NCI-H128 (cell line): ENCODE data around the gene PRR13.
"Not testable (repeated sequence)": the region's sequence is repeated elsewhere in the genome, so short reads cannot be mapped to it uniquely, and the experiment has no call there.

Experiments
- DNase-seq: peaks from one replicate; lab custom pipeline; 2025; ENCODE audit not compliant: unreplicated experiment; lab: John Stamatoyannopoulos, UW

Gene PRR13

DNA sequence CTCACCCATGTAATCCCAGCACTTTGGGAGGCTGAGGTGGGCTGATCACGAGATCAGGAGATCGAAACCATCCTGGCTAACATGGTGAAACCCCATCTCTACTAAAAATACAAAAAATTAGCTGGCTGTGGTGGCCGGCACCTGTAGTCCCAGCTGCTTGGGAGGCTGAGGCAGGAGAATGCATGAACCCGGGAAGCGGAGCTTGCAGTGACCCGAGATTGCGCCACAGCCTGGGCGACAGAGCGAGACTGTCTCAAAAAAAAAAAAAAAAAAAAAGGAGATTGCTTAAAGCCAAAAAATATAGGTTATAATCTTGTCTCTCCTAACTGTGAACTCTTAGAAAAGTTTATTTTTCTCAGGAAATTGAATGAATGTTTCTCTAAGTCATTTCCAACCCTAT, 6.2 kb upstream of the PRR13 start:
- not testable (repeated sequence) for DNase-seq

DNA sequence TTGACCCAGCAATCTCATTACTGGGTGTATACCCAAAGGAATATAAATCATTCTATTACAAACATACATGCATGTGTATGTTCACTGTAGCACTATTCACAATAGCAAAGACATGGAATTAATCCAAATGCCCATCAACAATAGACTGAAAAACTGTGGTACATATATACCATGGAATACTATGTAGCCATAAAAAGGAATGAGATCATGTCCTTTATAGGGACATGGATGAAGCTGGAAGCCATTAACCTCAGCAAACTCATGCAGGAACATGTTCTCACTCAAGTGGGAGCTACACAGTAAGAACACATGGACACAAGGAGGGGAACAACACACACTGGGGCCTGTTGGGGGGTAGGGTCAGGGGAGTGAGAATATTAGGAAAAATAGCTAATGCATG, 2.0 kb upstream of the PRR13 start:
- not testable (repeated sequence) for DNase-seq

DNA sequence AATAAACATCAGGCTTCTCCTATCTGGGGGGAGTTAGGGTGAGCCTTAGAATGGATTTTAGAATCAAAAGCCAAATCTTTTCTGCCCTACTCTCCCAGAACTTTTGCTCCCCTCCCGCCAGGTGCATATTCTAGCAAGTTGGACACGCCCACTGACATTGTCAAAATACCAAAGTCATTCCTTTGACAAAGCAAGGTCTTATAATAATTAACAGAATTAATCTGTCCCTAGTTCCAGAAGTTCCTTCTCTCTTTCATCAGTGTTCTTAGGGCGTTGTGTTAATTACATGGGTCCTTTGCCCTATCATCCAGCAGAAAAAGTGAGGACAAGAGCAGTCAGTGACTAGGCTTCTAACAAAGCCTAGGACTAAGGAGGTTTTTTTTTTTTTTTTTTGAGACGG, 2.4 kb downstream of the PRR13 start:
- no peak for DNase-seq

DNA sequence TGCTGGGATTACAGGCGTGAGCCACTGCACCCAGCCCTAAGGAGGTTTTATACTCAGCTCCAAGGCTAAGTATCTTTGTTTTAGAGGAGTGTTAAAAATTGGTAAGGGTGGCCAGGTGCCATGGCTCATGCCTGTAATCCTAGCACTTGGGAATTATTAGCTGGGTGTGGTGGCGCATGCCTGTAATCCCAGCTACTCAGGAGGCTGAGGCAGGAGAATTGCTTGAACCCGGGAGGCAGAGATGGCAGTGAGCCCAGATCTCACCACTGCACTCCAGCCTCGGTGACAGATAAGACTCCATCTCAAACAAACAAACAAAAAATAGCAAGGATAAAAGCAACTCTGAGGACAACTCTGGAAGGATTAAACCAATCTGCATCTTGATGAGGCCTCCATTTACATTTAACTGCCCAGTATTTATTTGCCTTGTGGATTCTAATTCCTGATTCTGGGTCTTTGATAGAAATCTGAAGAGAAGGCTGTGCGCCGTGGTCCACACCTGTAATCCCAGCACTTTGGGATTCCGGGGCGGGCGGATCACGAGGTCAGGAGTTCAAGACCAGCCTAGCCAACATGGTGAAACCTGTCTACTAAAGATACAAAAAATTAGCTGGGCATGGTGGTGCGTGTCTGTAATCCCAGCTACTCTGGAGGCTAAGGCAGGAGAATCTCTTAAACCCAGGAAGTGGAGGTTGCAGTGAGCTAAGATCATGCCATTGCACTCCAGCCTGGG, 3.2 kb downstream of the PRR13 start:
- not testable (repeated sequence) for DNase-seq

DNA sequence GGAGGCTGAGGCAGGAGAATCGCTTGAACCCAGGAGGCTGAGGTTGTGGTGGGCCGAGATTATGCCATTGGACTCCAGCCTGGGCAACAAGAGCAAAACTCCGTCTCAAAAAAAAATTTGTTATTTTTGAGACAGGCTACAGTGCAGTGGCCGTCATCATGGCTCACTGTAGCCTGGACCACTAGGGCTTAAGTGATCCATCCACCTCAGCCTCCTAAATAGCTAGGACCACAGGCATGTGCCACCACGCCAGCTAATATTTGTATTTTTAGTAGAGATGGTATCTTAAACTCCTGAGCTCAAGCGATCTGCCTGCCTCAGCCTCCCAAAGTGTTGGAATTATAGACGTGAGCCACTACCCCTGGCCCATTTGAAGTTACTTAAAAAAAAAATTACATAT, 9.4 kb downstream of the PRR13 start:
- DNase-seq = no peak

DNA sequence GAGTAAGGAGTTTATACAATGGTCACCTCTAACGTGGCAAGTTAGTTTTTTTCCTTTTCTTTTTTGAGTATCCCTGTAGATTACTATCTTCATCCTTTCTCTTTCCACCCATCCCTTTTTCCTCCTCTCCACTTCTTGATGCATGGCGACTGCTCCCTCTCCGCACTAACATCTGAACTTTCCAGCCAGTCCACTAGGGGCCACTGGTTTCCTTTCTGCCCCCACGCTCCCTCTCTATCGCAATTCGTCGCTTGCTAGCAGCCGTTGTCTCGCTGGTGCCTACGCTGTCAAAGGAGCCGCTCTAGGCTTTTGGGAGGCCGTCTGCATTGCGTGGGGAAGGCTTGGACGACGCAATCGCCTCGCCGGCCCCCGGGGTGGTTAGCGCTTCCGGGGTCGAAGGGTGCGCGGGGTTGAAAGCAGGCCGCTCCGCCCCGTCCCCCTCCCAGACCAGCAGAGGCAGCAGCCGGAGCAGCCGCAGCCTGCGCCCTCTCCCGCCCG, 10.2 kb downstream of the PRR13 start, which contains the start of gene PCBP2:
Gene PCBP2 (plus strand): TSS at position 442 of the 498 bp plus-strand sequence. CDS start 2,699 bp downstream, outside the sequence.
- DNase-seq = peak; percentile 98

DNA sequence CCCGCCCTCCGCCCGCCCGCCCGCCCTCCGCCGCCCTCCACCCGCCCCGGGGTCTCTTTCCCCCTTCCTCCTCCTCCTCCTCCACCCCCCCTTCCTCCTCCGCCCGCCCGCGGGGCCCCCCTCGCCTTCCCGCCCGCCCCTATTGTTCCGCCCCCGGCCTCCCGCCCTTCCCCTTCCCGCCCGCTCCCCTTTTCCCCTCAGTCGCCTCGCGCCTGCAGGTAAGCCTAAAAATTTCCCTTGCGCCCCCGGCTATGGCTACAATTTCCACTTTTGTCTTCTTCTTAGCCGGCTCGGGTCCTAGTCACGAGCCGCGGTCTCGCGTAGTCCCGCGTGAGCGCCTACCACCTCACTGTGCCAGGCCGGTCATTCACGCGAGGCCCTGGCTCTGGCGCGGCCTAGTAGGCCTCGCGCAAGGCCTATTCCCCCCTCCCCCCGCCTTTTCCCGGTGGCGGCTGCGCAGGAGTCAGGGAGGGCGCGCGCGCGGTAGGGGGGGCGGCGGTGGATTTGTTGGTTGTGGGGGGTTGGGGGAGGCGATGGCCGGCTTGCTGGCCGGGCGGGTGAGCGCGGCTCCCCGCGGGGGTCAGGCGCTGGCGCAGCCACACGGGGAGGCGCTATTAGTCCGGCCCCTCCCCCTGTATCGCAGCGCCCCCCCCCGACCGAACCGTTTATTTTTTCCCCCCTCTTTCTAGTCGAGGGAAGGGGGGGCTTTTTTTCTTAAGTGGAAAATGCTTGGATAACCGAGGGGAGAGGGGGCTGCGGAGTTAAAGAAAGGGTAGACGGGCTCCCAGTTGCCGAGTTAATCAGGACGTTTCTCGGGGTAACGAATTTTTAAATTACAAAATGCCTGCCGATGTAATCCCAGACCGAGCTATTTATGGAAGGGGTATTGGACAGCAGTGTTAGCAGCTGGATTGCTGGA, 10.9 kb downstream of the PRR13 start:
- peak; percentile 23 for DNase-seq

DNA sequence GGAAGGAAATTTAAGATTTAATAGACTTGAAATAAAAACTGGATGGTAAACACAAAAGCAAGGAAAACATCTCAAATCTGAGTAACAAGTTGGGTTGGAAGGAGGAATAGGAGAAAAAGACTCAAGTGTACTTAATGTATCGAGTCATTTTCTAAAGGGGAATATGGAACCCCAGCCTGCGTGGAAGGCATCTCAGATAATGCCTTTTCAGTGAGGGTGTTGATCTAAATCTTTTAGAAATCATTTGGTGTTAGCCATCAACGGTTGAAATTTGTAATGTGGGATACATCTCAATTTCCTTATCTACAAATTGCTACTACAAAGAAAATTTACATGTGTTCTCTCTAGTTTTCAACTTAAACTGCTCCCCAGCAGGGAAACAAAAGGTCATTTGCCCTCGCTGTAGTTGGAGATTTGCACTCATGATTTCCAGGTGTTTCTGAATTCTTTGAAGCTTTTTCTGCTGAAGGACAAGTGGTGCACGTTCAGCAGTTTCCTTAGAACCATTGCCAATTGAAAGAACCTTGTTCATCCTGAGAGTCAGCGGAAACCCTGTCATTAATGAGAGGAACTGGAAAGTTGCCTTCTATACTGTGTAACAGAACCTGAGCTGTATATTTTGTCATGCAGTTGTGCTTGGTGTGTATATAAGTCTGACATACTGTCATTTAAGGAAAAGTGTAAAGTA, 12.6 kb downstream of the PRR13 start:
- no peak for DNase-seq

DNA sequence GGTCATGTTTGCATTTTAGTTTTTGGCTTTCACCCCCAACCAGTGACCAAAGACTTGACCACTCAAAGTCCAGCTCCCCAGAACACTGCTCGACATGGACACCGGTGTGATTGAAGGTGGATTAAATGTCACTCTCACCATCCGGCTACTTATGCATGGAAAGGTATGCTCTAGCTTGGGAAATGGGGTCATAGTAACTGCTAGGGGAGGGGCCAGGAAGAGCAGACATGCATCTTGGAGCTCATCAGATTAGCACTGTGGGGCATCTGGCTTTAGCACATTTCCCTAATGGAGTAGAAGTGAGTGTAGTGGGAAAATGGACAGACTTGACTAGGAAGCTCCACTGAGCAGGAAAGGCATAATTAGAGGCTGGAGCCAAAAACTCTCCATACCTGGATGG, 13.2 kb downstream of the PRR13 start:
- DNase-seq = no peak

DNA sequence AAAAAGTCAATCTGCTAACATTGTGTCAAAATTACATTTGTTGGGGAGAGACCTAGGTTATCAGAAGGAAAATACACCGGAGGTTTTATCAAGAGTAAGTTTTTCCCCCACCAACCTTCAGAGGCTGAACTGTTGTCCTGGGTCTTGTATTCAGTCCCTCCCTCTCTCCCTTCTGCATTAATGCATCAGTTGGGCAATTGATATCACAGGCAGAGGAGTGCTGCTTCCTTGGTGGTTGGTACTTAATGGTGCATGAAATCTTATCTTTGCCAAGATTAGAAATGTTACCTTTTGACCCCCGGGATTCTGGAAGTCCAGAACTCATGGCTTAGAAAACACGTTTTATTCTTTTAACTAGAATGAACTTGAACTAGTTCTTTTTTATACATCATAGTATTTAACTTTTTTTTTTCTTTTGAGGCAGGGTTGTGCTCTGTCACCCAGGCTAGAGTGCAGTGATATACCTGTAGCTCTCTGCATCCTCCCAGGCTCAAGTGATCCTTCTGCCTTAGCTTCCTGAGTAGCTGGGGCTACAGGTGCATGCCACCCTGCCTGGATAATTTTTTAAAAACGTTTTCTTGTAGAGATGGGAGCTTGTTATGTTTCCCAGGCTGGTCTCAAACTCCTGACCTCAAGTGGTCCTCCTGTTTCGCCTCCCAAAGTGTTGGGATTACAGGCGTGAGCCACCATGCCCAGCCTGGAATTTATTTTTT, 15.3 kb downstream of the PRR13 start:
- DNase-seq = no peak

DNA sequence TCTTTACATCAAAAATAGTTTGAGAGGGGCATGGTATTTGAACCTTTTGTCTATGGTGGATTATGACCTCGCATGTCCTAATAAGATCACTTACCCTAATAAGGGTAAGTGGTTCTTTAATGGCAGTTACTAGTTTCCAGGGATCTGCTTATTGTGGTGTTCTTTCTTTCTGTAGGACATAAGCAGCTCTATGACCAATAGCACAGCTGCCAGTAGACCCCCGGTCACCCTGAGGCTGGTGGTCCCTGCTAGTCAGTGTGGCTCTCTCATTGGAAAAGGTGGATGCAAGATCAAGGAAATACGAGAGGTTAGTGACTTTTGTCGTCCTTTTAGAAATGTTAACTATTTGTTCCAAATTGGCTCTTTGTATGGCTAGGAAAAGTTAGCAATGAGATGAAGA, 17.6 kb downstream of the PRR13 start:
- no peak for DNase-seq

DNA sequence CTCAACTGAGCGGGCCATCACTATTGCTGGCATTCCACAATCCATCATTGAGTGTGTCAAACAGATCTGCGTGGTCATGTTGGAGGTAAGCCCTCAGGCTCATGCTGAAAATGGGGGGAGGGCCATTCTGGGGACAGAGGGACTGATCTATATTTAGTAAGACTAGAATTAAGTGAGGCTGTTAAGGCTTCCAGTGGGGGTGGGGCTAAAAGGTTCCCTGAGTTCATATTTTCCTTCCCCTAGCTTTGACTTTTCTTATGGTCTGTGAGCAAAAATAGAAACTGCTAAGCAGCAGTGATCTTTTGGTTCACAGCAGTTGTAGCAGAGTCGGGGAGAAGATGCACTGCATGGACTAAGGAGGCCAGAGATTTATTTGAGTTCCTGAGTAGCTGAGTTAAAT, 19.5 kb downstream of the PRR13 start:
- no peak for DNase-seq

DNA sequence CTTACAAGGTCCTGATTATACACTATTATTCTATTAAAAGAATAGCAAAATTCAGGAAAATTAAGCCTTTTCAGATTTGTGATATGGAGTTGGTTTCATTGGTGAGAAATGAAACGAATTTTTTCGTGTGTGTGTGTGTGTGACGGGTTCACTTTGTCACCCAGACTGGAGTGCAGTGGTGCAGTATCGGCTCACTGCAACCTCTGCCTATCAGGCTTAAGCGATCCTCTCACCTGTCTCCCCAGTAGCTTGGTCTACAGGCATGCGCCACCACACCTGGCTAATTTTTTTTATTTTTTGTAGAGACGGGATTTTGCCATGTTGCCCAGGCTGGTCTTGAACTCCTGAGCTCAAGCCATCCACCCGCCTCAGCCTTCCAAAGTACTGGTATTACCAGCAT, 20.1 kb downstream of the PRR13 start:
- DNase-seq = no peak

DNA sequence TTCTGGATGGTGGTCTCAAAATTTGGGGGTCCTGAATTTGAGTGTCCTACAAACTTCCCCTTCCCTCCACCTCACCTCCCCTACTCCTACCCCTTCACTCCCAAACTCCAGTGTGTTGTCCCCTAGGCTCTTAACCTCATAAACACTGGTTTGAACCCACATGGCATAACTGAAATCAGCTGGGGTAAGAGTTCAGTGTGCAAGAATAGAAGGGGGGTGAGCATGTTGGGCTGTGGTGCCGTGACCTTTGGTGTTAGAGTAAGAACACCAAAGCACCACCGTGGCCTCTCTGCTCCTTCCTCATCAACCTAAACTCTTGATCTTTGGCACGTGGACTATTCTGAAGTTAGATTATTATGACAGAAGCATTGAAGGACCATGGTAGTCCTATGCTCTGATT, 21.4 kb downstream of the PRR13 start:
- DNase-seq = no peak

DNA sequence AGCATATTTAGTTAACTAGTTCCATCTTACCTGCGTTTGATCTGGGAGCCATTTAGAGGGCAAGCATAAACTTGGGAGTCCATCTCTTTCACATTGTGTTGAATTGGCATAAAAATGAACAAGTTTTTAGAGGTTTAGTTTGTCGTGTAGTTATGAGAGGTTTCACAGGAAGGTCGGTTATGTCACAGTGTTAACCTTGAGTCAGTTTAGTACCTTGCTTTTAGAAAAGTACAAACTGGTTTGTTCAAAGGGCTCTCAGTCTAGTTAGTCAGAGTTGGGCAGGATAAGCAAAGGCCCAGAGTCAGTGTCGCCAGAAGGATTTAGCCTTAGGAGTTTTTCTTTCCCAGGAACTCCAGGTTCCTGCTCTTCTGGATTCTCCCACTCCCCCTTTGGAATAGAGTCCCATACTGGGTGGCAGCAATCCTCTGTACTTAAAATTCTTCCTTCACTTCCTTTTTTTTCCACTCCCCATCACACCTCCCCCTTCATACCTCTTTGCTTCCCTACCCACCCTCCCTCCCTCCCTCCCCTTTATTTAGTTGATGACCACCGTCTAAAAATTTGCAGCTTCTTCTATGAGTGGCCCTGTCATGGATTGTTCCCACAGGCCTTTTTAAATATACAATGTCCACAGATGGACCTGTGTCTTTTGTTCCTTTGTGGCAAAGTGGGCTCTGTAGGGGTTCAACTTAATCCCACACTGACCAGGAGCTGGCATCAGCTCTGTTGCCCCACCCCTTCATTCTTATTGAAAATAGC, 22.4 kb downstream of the PRR13 start:
- DNase-seq = no peak

DNA sequence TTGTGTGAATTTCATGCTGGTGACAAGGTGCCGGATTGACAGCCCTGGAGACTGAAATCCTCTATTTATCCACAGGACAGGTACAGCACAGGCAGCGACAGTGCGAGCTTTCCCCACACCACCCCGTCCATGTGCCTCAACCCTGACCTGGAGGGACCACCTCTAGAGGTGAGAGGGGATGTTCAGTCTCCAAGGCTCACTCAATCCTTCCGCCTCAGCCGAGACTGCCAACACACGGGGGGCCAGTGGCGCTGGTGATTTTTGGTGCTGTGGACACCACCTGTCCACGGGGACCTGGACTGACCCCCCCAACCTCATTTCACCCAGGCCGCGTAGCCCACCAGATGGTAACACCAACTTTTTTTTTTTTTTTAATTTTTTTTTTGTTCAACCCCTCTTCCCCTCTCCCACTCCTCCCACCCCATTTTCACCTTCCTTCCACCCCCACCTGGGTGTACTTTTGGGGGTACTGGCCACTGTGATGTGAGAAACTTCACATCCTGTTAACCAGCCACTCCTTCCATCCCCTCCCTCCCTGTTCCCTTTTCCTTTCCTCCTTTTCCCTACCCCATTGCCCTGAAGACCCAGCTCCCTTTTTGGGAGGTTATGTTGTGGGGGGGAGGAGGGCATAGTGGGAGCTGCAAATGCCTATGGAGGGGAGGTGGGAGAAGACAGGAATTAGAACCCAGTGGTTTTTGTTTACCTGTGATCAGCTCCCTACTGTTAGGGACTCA, 23.3 kb downstream of the PRR13 start:
- DNase-seq = no peak

DNA sequence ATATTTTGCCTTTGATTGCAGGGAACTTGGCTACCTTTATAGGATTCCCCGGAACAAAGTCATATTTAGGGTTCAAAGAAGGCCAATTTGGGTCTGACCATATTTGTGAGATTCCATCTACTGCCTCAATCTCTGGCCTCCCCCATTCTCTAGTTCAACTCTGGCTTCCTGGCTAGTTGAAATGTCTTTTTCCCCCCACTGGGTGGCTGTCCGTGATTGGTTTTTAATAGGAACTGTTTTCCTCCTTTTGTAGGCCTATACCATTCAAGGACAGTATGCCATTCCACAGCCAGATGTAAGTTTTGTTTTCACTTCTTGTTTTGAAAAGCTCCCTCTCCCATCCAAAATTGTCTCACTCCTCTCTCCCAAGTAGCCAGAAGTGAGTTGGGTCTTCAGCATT, 24.1 kb downstream of the PRR13 start:
- no peak for DNase-seq

DNA sequence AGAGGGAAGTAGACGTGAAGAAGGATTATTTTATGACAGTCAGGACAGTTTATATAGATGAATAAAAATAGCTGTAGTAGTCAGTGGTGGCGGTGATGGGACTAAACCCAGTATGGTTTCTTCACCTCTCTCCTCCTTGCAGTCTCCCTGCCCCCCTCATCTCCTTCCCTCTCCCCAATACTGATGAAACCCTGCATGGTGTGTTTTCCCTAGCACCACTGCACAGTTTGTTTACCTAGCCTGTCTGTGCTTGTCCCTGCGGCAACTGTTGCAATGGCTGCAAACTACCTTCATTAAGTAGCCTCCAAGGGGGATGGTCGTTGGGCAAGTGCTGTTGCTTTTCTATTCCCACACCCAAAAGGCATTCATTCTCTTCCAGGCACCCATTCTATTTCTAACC, 25.1 kb downstream of the PRR13 start:
- DNase-seq = no peak

DNA sequence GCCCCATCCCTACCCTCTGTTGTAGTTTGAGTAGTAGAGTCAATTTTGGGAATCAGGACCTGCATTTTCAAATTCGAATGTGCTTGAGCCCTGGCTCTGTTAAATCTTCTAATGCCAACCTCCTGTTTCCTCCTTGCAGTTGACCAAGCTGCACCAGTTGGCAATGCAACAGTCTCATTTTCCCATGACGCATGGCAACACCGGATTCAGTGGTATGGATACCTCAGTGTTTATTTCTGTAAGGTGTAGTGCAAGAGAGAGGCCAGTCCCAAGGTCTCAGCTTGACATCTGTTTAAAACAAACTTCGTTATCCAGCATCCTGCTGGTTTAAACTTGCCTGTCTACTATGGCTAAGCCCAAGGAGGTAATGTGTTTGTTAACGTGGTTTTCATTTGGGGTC, 25.5 kb downstream of the PRR13 start:
- DNase-seq = no peak
